Iris pigment epithelial cell (primary cell): Measurements from ENCODE around the gene SCNN1A.
A peak's percentile ranks its signal among the peaks of the same experiment; 100 is the strongest.
"Not testable (repeated sequence)": the region's sequence is repeated elsewhere in the genome, so short reads cannot be mapped to it uniquely, and the experiment has no call there.

Experiments
- DNase-seq: peaks from one replicate; pipeline ENCODE4 v3.0.0-alpha.2; 2011; ENCODE audit warnings: low read depth

Gene SCNN1A

DNA sequence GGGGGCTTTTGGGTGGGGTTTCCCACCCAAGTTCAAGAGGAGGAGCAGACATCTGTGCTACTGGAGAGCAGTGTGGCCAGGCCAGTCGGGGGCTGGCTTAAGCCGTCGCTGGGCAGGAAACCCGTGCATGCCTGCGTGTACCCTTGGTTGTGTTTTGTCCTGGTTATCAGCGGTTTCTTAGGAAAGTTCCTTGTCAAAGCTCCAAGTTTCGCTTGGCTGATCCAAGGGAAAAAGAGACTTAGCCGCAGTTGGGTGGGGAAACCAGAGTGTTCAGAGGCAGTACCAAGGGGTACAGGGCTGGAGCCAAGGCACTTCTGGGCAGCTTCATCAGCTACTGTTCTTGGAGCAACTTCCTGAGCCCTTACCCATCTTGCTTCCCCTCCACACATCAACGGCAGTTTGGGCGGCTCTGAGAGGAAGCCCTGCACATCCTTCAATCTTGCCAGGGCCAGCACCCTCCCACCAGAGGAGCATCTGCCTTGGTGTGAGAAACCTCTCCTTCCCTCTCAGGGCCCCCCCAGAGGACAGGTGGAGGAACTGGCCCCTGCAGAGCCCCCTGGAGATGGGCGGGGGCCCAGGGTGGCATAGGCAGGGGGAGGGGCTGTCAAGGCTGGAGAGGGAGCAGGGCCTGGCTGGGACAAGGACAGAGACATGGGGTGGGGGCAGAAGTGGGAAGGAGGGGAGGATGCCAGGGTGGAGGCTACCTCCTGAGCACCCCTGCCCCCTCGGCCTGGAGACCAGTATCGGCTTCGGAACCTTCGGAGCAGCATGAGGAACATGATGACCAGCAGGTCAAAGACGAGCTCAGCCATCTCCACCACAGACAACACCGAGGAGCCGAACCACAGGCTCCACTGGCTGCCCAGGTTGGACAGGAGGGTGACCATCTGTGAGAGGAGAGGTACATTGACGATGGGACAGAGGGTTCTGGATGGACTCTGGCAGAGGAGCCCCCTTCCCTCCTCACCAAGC, 27.7 kb downstream of the SCNN1A start:
- DNase-seq, result peak; percentile 54

DNA sequence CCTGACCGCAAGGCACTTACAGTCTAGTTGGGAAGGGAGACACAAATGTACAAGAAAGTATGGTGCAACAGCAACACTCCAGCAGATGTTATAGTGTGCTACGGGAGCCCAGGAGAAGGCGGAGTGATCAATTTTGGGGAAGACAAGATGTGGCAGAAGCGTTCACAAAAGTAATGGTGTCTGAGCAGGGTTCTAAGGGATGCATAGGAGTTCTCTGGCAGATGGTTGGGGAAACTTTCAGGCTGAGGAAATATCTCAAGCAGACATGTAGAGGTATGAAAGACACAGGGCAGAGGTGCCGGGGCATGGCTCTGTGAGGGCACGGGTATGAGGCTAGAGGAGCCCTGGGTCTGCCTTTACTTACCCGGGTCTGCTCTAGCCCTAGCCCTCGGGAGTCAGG, 28.4 kb downstream of the SCNN1A start:
- DNase-seq, result no peak

DNA sequence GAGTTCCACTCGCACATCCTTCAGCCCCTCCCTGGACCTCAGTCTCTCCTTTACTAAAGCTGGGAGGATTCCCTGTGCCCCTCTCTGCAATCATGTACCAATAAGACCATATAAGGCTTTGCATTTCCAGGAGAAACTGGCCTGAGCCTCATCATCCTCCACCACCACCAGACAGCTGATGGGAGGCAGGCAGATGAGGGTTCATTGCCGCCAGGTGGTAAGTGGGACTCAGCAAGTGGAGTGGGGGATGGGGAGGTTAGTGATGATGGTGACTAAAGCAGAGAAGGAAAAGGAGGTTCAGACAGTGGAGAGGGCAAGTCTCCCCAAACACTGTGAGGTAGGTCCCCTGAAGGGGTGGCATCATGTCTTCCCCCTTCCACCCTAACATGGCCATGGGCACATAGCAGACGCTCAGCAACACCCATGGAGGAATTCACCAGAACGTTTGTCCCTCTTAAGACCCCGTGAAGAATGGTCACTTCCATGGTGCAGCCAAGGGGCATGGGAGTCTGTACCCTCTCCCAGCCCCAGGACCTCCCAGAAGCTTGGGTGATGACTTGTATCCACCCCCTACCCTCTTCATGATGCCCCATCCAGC, 29.0 kb downstream of the SCNN1A start:
- DNase-seq, result no peak

DNA sequence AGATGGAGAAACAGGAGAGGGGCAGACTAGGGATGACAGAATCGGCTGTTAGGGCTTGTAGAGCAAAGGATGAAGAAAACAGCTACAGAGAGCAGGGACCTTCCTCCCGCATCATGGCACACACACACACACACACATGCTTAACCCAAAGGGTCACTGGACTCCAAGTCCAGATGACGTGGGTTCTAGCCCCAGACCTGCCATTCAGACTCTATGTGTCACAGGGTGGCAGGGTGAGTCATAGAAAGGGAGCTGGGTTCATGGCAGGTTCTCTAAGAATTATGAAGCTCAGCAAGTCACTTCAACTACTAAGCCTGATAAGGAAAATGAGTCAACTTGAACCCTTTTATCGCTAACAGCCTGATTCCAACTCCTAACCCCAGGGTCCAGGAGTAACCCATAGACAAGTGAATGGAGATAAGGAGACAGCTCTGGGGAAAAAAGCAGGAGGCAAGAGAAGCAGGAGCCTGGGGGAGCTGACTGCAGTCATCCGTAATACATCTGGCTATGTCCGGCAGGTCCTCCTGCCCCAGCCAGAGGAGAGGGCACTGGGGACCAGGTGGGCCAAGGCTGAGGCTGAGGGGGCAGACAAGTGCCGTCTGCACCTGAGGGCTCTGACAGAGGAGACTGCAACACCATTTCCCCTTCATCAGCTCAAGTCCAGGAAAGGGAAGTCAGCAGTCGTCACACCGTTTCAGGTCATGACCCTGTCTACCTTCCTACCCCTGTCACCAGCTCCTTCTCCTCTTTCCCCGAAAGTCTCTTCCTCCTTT, 29.9 kb downstream of the SCNN1A start:
- DNase-seq, result peak; percentile 97

DNA sequence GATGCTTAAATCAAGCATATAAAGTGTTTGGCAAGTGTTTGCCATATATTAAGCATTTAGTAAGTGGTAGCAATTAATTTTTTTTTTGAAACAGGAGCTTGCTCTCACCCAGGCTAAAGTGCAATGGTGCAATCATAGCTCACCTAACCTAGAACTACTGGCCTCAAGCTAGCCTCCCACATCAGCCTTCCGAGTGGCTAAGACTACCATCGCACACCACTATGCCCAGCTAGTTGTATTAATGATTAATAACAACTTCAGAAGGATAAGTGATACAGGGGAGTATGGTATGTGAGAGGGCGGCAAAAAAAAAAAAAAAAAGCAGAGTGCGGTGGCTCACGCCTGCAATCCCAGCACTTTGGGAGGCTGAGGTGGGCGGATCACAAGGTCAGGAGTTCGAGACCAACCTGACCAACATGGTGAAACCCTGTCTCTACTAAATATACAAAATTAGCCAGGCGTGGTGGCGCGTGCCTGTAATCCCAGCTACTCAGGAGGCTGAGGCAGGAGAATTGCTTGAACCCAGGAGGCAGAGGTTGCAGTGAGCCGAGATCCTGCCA, 31.2 kb downstream of the SCNN1A start:
- not testable (repeated sequence) for DNase-seq

DNA sequence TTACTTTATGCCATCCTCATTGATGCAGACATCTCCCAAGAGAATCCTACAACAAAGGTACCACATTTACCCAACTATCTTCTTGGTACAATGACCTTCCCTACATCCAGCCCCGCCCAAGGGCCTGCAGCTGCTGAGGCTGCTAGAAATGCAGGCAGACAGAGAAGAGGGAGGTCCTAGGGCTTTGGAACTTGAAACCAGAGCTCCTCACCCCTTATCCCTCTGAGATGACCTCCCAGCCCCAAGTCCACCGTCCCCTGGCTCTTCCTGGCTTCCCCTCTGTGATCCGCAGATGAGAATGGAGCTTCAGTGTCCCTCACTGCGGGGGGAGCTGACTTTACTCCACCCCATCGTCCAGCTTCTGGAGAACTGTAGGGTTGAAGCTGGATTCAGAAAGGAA, 31.8 kb downstream of the SCNN1A start:
- no peak for DNase-seq

DNA sequence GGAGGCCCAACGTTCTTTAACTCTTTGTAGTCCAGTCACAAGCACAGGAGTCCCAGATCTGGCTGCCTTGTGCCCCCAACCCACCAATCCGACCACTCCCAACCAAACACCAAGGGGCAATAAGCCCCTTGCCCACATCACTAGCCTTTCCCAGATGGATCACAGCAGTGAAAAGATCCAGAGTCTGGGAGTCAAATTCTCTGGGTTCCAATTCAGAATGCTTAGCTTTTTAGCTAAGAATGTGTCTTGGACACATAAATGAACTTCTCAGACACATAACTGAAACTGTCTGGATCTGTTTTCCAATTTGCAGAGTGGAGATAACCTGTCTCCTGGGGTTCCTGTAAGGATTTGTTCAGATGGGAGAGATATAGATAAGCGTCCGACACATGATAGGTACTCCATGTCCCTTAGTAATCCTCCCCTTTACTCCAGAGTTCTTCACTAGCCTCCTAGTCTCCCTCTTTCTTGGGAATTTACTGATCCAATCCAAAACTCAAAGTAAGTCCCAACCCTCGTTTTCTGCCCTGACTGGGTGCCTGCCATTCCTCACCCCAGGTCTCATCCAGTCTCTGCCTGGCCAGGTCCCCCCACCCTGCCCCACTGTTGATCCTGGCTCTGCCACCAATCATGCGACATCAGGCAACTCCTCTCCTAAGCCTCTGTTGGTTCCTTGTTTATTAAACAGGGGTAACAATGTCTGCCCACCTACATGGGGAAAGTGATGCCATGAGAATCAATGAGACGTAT, 33.0 kb downstream of the SCNN1A start:
- no peak for DNase-seq

DNA sequence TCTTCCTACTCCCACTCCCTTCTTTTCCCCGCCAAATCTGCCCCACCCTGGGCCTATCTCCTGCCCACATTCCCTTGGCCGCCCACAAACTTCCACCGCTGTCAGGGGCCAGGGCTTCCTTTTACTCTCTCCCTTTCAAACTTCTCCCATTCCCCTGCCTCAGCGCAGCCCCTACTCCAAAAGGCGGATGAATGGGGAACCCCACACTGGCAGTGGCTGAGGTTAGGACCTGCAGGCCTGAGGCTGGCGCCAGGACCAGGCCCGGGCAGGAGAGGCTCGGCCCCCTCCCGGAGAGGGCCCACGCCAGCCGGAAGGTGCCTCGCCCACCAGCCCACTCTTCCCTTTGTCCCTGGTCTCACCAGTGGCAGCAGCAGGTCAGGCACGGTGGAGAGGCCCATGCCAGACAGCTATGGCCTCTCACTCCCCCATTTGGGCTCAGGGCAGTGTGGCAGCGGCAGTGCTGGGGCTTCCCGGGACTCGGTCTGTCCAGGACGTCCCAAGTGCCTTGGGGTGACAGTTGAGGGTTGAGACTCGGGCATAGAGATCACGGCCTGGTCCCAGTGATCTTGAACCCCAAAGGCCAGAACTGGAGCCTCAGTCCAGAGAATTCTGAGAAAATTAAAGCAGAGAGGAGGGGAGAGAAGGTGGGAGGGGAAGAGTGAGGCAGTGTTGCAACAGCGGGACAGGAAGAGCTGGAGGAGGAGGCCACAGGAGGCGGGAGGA, 33.8 kb downstream of the SCNN1A start, which contains the start of gene TNFRSF1A:
Gene TNFRSF1A, minus strand, starts transcription at position 660 of the 723 bp plus-strand sequence. Its CDS starts 262 bp downstream, at position 398.
- peak; percentile 90 for DNase-seq

DNA sequence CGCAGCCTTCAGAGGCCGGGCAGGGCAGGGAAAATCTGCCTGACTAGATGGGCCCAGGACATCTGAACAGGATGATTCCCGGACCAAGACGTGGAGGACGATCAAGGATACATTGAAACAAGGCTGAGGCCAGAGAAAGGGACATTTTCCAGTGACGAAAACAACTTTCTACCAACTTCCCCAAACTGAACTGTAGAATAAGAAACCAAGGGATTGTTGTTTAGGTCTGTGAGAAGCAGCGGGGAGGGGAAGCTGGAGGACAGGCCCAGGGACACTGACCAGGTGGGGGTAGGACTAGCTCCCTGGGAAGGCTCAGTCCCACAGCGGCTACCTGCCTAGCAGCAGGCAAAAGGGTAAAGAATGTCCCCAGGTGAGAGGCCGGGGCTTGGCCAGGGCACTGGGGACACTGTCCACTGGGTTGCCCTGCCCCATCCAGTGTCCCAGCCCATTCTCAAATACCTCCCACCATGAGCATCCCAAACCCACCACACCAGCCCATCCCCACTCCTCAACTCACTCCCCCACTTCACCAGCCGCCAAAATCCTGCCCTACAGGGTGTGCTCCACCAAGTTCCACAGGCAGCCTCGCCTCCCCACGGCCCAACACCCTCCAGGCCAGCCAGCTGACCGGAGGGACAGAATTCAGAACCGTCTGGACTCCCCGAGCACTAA, 34.5 kb downstream of the SCNN1A start:
- DNase-seq, result no peak

DNA sequence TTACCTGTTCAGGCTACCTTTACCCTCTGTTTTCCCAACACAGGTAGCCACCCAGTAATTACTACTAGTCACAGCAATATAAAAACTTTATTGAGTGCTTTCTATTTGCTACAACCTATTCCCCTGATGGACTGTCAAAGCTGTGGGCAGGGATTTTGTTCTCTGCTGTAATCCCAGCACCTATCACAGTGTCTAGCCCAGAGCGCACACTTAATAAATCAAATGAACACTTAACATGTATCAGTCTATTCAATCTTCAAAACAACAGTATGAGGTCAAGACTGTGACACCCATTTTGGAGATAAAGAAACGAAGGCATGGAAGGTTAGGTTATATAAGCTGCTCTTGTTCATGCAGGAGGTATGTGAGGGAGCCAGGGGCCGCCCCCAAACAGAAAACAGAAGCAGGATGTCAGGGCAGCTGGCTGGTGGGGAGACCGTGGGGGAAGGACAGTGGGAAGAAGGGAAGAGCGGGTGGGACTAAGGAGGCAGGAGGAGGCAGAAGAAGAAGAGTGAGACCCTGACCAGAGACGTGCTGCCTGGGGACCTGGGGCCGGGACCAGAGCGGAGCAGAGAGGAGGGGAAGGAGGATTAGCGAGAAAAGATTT, 35.2 kb downstream of the SCNN1A start:
- DNase-seq, result peak; percentile 80

DNA sequence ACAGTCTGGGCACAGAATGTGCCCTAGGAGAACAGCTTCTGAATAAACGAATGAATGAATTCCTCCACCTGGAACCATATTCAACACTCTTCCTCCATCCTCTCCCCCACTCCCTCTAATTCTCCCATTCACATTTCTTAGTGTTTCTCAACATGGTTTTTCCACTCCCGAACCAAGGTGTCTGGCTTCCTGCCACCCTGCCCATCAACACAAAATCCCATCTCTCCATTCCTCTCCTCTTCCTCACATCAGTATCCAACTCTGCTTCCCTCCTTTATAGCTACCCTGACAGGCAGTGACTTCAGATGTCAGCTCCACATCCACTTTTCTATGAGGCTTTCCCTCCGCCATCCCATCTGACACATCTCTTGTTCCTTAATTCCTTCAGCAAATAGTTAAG, 36.4 kb downstream of the SCNN1A start:
- DNase-seq, result peak; percentile 8

DNA sequence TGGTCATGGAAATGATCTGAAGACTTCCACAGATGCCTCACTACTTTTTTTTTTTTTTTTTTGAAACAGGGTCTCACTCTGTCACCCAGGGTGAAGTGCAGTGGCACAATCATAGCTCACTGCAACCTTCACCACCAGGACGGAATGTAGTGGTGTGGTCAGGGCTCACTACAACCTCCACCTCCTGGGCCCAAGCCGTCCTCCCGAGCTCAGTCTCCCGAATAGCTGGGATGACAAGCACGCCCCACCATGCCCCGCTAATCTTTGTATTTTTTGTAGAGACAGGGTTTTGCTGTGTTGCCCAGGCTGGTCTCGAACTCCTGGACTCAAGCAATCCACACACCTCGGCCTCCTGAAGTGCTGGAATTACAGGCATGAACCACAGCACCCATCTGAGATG, 36.8 kb downstream of the SCNN1A start:
- DNase-seq, result not testable (repeated sequence)

DNA sequence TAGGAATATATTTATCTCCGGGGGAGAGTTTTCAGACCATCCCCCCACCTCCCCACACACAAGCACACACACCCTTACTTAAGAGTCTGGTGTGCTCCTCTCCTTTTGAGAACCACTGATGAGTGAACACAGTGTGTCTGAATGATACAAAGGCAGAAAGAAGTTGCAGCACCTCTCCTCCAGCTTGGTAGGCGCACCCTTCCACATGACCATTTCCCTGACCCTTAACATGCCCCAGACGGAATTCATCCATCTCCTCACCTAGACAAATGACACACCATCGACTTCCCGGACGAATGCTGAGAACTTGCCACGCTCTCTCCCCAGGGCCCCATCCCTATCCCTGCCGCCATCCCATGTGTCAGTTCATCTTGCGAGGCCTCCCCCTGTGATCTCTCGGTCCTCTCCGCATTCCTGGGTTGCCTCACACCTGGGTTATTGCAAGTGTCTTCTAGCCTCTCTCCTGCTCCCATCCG, 37.4 kb downstream of the SCNN1A start:
- DNase-seq, result peak; percentile 52

DNA sequence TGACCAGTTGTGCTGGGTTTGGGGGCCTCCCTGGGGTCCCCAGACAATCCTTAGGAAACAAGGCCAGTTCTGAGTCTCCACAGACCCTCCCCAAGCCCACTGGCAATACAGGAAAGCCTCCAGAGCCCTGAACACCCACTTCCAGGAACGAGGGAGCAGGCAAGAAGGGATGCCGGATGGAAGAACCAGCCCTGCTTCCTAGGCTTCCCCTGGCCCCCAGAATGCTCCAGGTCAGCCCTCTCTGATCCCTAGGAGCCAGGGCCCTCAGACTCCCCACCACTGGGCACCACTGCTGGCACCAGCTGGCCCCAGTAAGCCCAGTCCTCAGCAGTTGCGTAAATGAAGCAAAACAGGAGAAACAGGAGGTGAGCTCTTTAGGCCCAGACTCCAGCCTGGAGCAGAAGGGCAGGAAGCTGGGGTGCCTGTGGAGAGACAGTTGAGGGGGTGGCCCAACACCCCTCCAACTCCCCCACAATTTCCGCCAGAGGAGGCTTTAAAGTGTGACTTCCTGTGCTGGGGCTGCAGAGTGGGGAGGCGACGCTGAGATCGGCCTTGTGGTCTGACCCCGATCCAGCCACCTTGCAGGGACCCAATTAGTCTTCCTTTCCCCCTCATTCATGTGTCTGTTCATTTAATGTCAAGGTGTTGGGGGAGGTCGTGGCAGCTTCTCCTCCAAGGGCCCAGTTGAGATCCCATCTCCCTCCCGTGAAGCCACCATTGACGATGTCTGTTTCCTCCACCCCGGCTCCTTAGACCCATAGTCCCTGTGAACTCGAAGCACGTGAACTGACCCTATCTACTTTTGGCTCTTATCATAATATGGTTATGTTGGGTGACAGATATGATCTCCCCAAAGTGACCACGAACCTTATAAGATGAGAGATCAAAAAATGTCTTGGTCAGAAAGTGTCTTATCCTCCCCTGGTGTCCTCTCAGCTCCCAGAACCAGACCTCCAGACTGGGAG, 38.2 kb downstream of the SCNN1A start:
- DNase-seq, result peak; percentile 46

DNA sequence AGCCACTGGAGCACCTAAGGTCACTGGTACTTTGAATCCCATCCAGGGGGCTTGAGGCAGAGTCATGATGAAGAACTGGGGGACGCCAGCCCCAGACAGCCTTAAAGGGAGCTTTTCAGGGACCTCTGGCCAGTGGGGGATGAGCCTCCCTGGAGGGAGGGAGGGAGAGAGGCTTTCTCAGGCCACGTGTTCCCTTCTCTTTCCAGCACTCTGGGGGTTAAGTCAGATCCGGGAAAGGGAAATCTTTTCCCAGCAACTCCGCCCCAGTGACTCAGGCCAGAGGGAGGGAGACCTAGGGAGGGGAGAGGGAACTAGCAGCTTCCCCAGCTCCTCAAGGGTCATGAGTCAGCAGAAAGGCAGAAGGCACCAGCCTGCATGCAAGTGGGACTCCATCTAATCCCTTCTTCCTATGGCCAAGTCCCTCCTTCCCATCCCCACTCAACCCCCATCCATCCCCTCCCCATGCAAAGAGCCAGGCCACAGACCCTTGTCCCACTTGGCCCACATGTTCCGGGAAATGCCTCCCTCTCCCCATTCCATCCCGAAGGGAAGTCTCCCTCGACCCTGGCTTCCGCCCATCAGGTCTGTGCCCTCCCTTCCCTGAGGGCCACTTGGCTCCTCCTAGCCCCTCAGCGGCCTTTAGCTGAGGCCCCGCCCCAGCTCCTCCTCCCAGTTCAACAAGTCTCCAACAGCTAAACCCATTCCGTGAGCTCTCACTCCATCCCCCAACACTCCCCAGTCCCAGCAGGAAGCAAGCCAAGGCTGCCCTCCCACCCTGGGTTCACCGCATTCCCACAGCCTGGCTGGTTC, 39.1 kb downstream of the SCNN1A start:
- peak; percentile 100 for DNase-seq

DNA sequence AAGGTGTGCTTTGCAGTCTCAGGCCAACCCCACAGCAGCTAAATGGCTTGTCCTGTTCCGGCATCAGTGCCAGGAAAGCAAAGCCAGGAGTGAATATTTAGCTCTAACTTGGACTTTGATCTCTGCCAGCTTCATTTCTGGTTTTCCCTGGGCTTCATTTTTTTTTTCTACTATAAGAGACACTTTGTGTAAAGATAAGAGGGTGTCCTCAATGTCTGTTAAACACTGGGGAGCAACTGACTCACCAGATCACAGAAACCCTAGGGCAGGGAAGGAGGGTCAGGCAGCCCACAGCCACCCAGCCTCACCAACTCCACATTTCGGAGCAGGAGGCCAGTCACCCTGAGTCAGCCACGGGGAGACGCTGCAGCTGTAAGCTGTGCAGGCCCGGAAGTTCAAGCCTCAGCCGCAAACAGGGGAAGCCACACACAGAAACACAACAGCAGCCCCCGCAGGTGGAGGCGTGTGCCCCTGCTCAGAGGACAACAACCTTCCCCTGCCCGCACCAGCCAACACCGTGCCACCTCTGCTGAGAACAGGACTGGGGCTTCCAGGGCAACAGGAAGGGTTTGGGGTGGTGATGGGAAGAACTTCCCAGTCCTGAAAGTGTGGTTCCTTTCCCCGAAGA, 39.8 kb downstream of the SCNN1A start:
- peak; percentile 95 for DNase-seq

DNA sequence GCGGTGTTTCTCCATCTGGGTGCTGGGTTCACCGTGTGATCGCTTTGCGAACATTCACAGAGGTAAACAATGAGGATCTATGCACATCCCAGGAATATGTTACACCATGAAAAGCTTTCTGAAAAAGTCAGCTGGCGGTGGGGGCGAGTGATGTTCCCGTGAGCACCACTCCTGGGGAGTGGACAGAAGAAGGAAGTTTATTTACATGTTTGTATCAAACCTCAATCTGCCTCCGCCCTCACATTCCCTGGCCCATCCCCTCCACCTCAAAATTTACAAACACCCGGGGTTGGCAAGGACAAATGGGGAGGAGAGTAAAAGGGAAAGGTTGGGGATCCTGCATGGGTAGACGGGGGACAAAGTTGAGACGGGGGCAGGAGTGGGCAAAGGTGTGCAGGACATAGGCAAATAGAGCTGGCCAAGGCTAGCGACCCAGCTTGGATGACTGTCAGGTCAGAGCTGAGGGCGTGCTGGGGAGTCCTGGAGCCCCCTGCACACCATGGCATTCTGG, 40.4 kb downstream of the SCNN1A start:
- peak; percentile 61 for DNase-seq
